Activated CD8-positive, alpha-beta memory T cell treated with anti-CD3 and anti-CD28 coated beads for 1 hour (primary cell): ENCODE measurements around the gene SNRK.

Experiments
- DNase-seq, 2 donors: peaks; one replicate each; pipeline ENCODE4 v3.0.0-alpha.2; 2020; ENCODE audit warnings: low read depth in 1 of 2; ENCODE audit errors: extremely low read depth in 1 of 2

Gene SNRK

GRCh38 chr3:43304126-43304525 is 17.8 kb downstream of the SNRK start:
- no peak for DNase-seq

- DNase-seq: no peak
Measured at GRCh38 chr3:43307226-43307625, 20.9 kb downstream of the SNRK start.

- no peak for DNase-seq
Measured at GRCh38 chr3:43307649-43308048, 21.3 kb downstream of the SNRK start.

GRCh38 chr3:43309372-43310305 is 23.3 kb downstream of the SNRK start:
- no peak for DNase-seq

- no peak for DNase-seq
Measured at GRCh38 chr3:43316783-43317460, 30.6 kb downstream of the SNRK start.

- DNase-seq: no peak
Measured at GRCh38 chr3:43317461-43318316, 31.3 kb downstream of the SNRK start.

GRCh38 chr3:43319376-43319775 is 33.0 kb downstream of the SNRK start:
- DNase-seq: no peak

GRCh38 chr3:43319794-43320193 is 33.5 kb downstream of the SNRK start:
- DNase-seq: no peak

- DNase-seq: no peak
Measured at GRCh38 chr3:43320288-43320687, 33.9 kb downstream of the SNRK start.

- no peak for DNase-seq
Measured at GRCh38 chr3:43323541-43323940, 37.2 kb downstream of the SNRK start.

GRCh38 chr3:43326891-43327581 is 40.7 kb downstream of the SNRK start:
- no peak for DNase-seq

GRCh38 chr3:43327582-43327979 is 41.2 kb downstream of the SNRK start:
- no peak for DNase-seq

GRCh38 chr3:43328653-43329052 is 42.3 kb downstream of the SNRK start:
- DNase-seq: no peak

GRCh38 chr3:43330981-43331380 is 44.6 kb downstream of the SNRK start:
- DNase-seq: no peak

- DNase-seq: no peak
Measured at GRCh38 chr3:43331381-43331780, 45.0 kb downstream of the SNRK start.

GRCh38 chr3:43334976-43335375 is 48.6 kb downstream of the SNRK start:
- DNase-seq: no peak

GRCh38 chr3:43335799-43336198 is 49.5 kb downstream of the SNRK start:
- DNase-seq: no peak

- no peak for DNase-seq
Measured at GRCh38 chr3:43338295-43338694, 52.0 kb downstream of the SNRK start.

GRCh38 chr3:43340403-43340802 is 54.1 kb downstream of the SNRK start:
- no peak for DNase-seq

GRCh38 chr3:43341788-43342187 is 55.4 kb downstream of the SNRK start:
- no peak for DNase-seq

GRCh38 chr3:43343185-43343584 is 56.8 kb downstream of the SNRK start:
- no peak for DNase-seq
